ENCODE results near the gene FBXL14.

Gene FBXL14

DNA sequence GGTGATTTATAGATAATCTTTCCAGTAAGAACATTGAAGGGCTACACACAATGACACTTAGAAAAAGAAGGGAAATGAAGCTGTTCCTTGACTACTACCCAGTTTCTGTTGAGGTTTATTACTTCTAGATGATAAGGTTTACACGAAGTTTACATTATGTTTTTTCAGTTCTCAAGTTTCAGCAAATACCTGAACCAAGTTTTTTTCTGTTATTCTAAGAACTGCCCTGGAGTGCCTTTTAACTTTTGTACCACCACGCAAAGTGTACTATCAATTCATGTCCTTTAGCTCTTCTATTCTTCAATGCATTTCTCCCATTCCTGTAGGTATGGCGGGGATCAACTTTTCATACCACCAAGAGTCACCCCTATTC, 5.8 kb downstream of the FBXL14 start:
- Histone ChIP-seq H3K4me3 (ENCODE audit: low read depth, low read length) (no peak overlapping the region), H3K4me1 (ENCODE audit: control insufficient read depth, insufficient read depth, low read length) (peaks cover 21% of the 10 kb centered on the region), H3K27ac (ENCODE audit: extremely low read depth, low read depth, low read length) (peak overlapping the region; percentile 29; the same call in 1 of the 2 replicates), H3K36me3 (ENCODE audit: control insufficient read depth in 2 of 2, insufficient read depth in 1 of 2, low read length in 2 of 2) (peaks cover 0 to 6% of the 10 kb centered on the region in 2 experiments; a peak in 2 of 3 replicates), H3K9me3 (ENCODE audit: control insufficient read depth, insufficient read depth, low read depth, low read length) (no peaks in the 10 kb centered on the region)
- TF ChIP-seq ZNF843 (tag by site-specific recombination; IDR thresholded peaks at IDR 0.05) (0 out of 2 replicates have a peak, but pooled peaks have one; percentile 8), ZNF112 (tag by site-specific recombination; IDR thresholded peaks at IDR 0.05) (no peak), SCRT2 (tag by site-specific recombination; IDR thresholded peaks at IDR 0.05) (0 out of 2 replicates have a peak, but pooled peaks have one; percentile 33), ZNF211 (tag by site-specific recombination; IDR thresholded peaks at IDR 0.05; ENCODE audit: low read depth) (no peak), ZNF146 (tag by site-specific recombination; IDR thresholded peaks at IDR 0.05) (no peak), HOXD13 (CRISPR knock-in tag; IDR thresholded peaks at IDR 0.05; ENCODE audit: borderline replicate concordance) (no peak), ZBTB8A (tag by site-specific recombination; IDR thresholded peaks at IDR 0.05) (no peak), ZNF629 (tag by site-specific recombination; IDR thresholded peaks at IDR 0.05) (no peak), MEIS1 (CRISPR knock-in tag; IDR thresholded peaks at IDR 0.05; ENCODE audit: borderline replicate concordance) (no peak), OSR2 (tag by site-specific recombination; IDR thresholded peaks at IDR 0.05) (no peak), ZNF433 (tag by site-specific recombination; IDR thresholded peaks at IDR 0.05; ENCODE audit: low read depth) (no peak), KLF9 (tag by site-specific recombination; IDR thresholded peaks at IDR 0.05; ENCODE audit: low read depth) (no peak), FEZF1 (tag by site-specific recombination; IDR thresholded peaks at IDR 0.05) (peak; percentile 64), TCF7L2 (IDR thresholded peaks at IDR 0.05; ENCODE audit: borderline replicate concordance, low read depth, low read length) (0 out of 2 replicates have a peak, but pooled peaks have one; percentile 23), ZNF19 (tag by site-specific recombination; IDR thresholded peaks at IDR 0.05; ENCODE audit: low read depth) (no peak), SETDB1 (IDR thresholded peaks at IDR 0.05; ENCODE audit: insufficient read length, low read length) (no peak), ZNF837 (tag by site-specific recombination; IDR thresholded peaks at IDR 0.05) (no peak), ZNF473 (tag by site-specific recombination; IDR thresholded peaks at IDR 0.05) (no peak), ZNF341 (tag by site-specific recombination; IDR thresholded peaks at IDR 0.05; ENCODE audit: low read depth) (peak; percentile 32; the same call in 1 of the 2 replicates), REPIN1 (tag by site-specific recombination; IDR thresholded peaks at IDR 0.05; ENCODE audit: low read depth) (no peak), ZNF175 (tag by site-specific recombination; IDR thresholded peaks at IDR 0.05) (no peak)
- TF ChIP-seq, protein P1, sequence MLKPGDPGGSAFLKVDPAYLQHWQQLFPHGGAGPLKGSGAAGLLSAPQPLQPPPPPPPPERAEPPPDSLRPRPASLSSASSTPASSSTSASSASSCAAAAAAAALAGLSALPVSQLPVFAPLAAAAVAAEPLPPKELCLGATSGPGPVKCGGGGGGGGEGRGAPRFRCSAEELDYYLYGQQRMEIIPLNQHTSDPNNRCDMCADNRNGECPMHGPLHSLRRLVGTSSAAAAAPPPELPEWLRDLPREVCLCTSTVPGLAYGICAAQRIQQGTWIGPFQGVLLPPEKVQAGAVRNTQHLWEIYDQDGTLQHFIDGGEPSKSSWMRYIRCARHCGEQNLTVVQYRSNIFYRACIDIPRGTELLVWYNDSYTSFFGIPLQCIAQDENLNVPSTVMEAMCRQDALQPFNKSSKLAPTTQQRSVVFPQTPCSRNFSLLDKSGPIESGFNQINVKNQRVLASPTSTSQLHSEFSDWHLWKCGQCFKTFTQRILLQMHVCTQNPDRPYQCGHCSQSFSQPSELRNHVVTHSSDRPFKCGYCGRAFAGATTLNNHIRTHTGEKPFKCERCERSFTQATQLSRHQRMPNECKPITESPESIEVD (tag by site-specific recombination; IDR thresholded peaks at IDR 0.05) = peak; percentile 96
- TF ChIP-seq, protein P2, sequence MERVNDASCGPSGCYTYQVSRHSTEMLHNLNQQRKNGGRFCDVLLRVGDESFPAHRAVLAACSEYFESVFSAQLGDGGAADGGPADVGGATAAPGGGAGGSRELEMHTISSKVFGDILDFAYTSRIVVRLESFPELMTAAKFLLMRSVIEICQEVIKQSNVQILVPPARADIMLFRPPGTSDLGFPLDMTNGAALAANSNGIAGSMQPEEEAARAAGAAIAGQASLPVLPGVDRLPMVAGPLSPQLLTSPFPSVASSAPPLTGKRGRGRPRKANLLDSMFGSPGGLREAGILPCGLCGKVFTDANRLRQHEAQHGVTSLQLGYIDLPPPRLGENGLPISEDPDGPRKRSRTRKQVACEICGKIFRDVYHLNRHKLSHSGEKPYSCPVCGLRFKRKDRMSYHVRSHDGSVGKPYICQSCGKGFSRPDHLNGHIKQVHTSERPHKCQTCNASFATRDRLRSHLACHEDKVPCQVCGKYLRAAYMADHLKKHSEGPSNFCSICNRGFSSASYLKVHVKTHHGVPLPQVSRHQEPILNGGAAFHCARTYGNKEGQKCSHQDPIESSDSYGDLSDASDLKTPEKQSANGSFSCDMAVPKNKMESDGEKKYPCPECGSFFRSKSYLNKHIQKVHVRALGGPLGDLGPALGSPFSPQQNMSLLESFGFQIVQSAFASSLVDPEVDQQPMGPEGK (tag by site-specific recombination; IDR thresholded peaks at IDR 0.05) = no peak
- TF ChIP-seq, protein P3, sequence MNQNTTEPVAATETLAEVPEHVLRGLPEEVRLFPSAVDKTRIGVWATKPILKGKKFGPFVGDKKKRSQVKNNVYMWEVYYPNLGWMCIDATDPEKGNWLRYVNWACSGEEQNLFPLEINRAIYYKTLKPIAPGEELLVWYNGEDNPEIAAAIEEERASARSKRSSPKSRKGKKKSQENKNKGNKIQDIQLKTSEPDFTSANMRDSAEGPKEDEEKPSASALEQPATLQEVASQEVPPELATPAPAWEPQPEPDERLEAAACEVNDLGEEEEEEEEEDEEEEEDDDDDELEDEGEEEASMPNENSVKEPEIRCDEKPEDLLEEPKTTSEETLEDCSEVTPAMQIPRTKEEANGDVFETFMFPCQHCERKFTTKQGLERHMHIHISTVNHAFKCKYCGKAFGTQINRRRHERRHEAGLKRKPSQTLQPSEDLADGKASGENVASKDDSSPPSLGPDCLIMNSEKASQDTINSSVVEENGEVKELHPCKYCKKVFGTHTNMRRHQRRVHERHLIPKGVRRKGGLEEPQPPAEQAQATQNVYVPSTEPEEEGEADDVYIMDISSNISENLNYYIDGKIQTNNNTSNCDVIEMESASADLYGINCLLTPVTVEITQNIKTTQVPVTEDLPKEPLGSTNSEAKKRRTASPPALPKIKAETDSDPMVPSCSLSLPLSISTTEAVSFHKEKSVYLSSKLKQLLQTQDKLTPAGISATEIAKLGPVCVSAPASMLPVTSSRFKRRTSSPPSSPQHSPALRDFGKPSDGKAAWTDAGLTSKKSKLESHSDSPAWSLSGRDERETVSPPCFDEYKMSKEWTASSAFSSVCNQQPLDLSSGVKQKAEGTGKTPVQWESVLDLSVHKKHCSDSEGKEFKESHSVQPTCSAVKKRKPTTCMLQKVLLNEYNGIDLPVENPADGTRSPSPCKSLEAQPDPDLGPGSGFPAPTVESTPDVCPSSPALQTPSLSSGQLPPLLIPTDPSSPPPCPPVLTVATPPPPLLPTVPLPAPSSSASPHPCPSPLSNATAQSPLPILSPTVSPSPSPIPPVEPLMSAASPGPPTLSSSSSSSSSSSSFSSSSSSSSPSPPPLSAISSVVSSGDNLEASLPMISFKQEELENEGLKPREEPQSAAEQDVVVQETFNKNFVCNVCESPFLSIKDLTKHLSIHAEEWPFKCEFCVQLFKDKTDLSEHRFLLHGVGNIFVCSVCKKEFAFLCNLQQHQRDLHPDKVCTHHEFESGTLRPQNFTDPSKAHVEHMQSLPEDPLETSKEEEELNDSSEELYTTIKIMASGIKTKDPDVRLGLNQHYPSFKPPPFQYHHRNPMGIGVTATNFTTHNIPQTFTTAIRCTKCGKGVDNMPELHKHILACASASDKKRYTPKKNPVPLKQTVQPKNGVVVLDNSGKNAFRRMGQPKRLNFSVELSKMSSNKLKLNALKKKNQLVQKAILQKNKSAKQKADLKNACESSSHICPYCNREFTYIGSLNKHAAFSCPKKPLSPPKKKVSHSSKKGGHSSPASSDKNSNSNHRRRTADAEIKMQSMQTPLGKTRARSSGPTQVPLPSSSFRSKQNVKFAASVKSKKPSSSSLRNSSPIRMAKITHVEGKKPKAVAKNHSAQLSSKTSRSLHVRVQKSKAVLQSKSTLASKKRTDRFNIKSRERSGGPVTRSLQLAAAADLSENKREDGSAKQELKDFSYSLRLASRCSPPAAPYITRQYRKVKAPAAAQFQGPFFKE (tag by site-specific recombination; IDR thresholded peaks at IDR 0.05; ENCODE audit: borderline replicate concordance) = no peak
- TF ChIP-seq, protein P4, sequence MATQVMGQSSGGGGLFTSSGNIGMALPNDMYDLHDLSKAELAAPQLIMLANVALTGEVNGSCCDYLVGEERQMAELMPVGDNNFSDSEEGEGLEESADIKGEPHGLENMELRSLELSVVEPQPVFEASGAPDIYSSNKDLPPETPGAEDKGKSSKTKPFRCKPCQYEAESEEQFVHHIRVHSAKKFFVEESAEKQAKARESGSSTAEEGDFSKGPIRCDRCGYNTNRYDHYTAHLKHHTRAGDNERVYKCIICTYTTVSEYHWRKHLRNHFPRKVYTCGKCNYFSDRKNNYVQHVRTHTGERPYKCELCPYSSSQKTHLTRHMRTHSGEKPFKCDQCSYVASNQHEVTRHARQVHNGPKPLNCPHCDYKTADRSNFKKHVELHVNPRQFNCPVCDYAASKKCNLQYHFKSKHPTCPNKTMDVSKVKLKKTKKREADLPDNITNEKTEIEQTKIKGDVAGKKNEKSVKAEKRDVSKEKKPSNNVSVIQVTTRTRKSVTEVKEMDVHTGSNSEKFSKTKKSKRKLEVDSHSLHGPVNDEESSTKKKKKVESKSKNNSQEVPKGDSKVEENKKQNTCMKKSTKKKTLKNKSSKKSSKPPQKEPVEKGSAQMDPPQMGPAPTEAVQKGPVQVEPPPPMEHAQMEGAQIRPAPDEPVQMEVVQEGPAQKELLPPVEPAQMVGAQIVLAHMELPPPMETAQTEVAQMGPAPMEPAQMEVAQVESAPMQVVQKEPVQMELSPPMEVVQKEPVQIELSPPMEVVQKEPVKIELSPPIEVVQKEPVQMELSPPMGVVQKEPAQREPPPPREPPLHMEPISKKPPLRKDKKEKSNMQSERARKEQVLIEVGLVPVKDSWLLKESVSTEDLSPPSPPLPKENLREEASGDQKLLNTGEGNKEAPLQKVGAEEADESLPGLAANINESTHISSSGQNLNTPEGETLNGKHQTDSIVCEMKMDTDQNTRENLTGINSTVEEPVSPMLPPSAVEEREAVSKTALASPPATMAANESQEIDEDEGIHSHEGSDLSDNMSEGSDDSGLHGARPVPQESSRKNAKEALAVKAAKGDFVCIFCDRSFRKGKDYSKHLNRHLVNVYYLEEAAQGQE (tag by site-specific recombination; IDR thresholded peaks at IDR 0.05) = no peak
- POLR2A ChIA-PET = interaction anchor here (0.6 to 1.4 kb wide), 2 partner anchors 62 to 471 kb away, joined by 4 read pairs; no protein-coding TSS in a partner anchor
- CTCF ChIA-PET = interaction anchor here (0.6 to 2.7 kb wide), 7 partner anchors 9 to 471 kb away, joined by 3 to 19 read pairs (median 4); no protein-coding TSS in a partner anchor
